ENCODE data around the gene OLIG1.

GRCh38 chr21:33046455-33046854 lies 23.5 kb upstream of the OLIG1 start:
- TF ChIP-seq CTCF (IDR thresholded peaks at IDR 0.05; ENCODE audit: insufficient read depth, low read length): no peak
- TF ChIP-seq, protein P1, sequence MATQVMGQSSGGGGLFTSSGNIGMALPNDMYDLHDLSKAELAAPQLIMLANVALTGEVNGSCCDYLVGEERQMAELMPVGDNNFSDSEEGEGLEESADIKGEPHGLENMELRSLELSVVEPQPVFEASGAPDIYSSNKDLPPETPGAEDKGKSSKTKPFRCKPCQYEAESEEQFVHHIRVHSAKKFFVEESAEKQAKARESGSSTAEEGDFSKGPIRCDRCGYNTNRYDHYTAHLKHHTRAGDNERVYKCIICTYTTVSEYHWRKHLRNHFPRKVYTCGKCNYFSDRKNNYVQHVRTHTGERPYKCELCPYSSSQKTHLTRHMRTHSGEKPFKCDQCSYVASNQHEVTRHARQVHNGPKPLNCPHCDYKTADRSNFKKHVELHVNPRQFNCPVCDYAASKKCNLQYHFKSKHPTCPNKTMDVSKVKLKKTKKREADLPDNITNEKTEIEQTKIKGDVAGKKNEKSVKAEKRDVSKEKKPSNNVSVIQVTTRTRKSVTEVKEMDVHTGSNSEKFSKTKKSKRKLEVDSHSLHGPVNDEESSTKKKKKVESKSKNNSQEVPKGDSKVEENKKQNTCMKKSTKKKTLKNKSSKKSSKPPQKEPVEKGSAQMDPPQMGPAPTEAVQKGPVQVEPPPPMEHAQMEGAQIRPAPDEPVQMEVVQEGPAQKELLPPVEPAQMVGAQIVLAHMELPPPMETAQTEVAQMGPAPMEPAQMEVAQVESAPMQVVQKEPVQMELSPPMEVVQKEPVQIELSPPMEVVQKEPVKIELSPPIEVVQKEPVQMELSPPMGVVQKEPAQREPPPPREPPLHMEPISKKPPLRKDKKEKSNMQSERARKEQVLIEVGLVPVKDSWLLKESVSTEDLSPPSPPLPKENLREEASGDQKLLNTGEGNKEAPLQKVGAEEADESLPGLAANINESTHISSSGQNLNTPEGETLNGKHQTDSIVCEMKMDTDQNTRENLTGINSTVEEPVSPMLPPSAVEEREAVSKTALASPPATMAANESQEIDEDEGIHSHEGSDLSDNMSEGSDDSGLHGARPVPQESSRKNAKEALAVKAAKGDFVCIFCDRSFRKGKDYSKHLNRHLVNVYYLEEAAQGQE (IDR thresholded peaks at IDR 0.05; ENCODE audit: insufficient replicate concordance, low read depth): no peak
- no peak for TF ChIP-seq POLR2AphosphoS5 (IDR thresholded peaks at IDR 0.05; ENCODE audit: low read depth)
- no peak for TF ChIP-seq GABPA (IDR thresholded peaks at IDR 0.05; ENCODE audit: low read depth)
